Neural progenitor cell (in vitro differentiated cells): ENCODE results near the gene ILF3. TPM values are rescaled to one million over a fixed set of nuclear protein-coding genes. Genes with fewer than 3 reads are reported as not detected.
A peak's percentile ranks its signal among the peaks of the same experiment; 100 is the strongest.

Experiments
- DNase-seq: peaks from one replicate; pipeline ENCODE4 v3.0.0-alpha.2; 2016; ENCODE audit warnings: low spot score
- H2AFZ ChIP-seq: fragments of 200-600 bp; sonication (generic); replicated peaks from 2 replicates; pipeline ENCODE4 v1.6.1; 2016; ENCODE audit warnings: antibody characterized with exemption
- H3F3A ChIP-seq: fragments of 200-600 bp; sonication (generic); 2 replicates; pipeline ENCODE4 v1.6.1; 2016; ENCODE audit warnings: antibody characterized with exemption, low read depth
- H3K27ac ChIP-seq: fragments of 200-600 bp; sonication (generic); 2 replicates; pipeline ENCODE4 v1.5.1; 2016; ENCODE audit warnings: mild to moderate bottlenecking
- H3K27me3 ChIP-seq: fragments of 200-600 bp; sonication (generic); 2 replicates; pipeline ENCODE4 v1.6.1; 2016; ENCODE audit warnings: mild to moderate bottlenecking, moderate library complexity
- H3K36me3 ChIP-seq: fragments of 200-600 bp; sonication (generic); 2 replicates; pipeline ENCODE4 v1.5.1; 2016
- H3K4me1 ChIP-seq: fragments of 200-600 bp; sonication (generic); 2 replicates; pipeline ENCODE4 v1.6.1; 2016; ENCODE audit warnings: mixed run types
- H3K4me2 ChIP-seq: fragments of 200-600 bp; sonication (generic); 2 replicates; pipeline ENCODE4 v1.6.1; 2016
- H3K4me3 ChIP-seq: fragments of 200-600 bp; sonication (generic); 2 replicates; pipeline ENCODE4 v1.5.1; 2016
- H3K79me2 ChIP-seq: fragments of 200-600 bp; sonication (generic); 2 replicates; pipeline ENCODE4 v1.6.1; 2016; ENCODE audit warnings: low read depth
- H3K9ac ChIP-seq: fragments of 200-600 bp; sonication (generic); 2 replicates; pipeline ENCODE4 v1.6.1; 2016
- H3K9me3 ChIP-seq: fragments of 200-600 bp; sonication (generic); 2 replicates; pipeline ENCODE4 v1.5.1; 2016; ENCODE audit warnings: low read depth
- H4K20me1 ChIP-seq: fragments of 200-600 bp; sonication (generic); 2 replicates; pipeline ENCODE4 v1.6.1; 2016; ENCODE audit warnings: low read depth
- H3K27ac Mint-ChIP-seq: 3 replicates; pipeline ENCODE4 v1.8.0; 2021; ENCODE audit warnings: mixed read lengths
- H3K27me3 Mint-ChIP-seq: 2 replicates; pipeline ENCODE4 v1.8.0; 2022; ENCODE audit warnings: low read depth, mild to moderate bottlenecking, inconsistent platforms, moderate library complexity, mixed read lengths; ENCODE audit not compliant: insufficient read depth
- H3K36me3 Mint-ChIP-seq: 3 replicates; pipeline ENCODE4 v1.8.0; 2021; ENCODE audit warnings: mixed read lengths
- H3K4me1 Mint-ChIP-seq: 3 replicates; pipeline ENCODE4 v1.8.0; 2021; ENCODE audit warnings: mixed read lengths
- H3K4me3 Mint-ChIP-seq: 3 replicates; pipeline ENCODE4 v1.8.0; 2021; ENCODE audit warnings: mild to moderate bottlenecking, moderate library complexity, mixed read lengths
- H3K9me3 Mint-ChIP-seq: 3 replicates; pipeline ENCODE4 v1.8.0; 2020; ENCODE audit warnings: mixed read lengths
- EZH2 ChIP-seq: fragments of 200-600 bp; sonication (generic); IDR thresholded peaks from 2 replicates; pipeline ENCODE4 v1.6.1; 2017; ENCODE audit warnings: antibody characterized with exemption, mild to moderate bottlenecking, moderate library complexity
- EZH2phosphoT487 ChIP-seq: fragments of 200-600 bp; sonication (generic); IDR thresholded peaks from 2 replicates; pipeline ENCODE4 v1.6.1; 2017; ENCODE audit warnings: antibody characterized with exemption
- total RNA-seq: library from RNA; depleted of rRNA; stranded (reverse); fragments of >200 nt; gene quantifications from 2 replicates; pipeline ENCODE4 v1.2.3, GENCODE V29; 2015; ENCODE audit warnings: low replicate concordance
- TF ChIP-seq, protein P1 (sequence below): fragments of 200-600 bp; sonication (generic); IDR thresholded peaks from 2 replicates; pipeline ENCODE4 v1.5.1; 2017; ENCODE audit warnings: antibody characterized with exemption, mild to moderate bottlenecking

Gene ILF3
- total RNA-seq, 1 donor from 2014 or later, result 477 TPM

DNA sequence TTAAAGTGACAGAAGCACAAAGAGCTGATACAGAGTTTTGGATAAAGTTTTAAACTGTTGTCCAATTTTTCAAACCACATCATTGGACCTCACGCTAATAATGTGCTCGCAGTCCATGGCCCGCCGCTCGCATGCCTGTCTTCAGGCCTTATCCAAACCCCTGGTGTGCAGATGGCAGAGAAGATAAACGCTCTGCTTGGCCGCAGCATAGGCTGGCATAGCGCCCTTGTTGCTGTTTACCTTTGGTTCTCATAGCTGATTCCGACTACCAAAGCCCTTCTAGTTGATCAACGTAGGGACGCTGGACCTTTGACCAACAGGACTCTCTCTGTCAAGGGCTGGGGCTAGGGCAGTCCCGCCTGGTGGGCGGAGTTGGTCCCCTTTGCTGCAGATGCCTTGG, 23.6 kb downstream of the ILF3 start:
- H3K36me3 ChIP-seq, result peaks cover 24% of the 10 kb centered on the region
- H3F3A ChIP-seq, result peaks cover 48% of the 10 kb centered on the region
- H3K4me1 ChIP-seq, result no peaks in the 10 kb centered on the region
- no peak overlapping the region for H2AFZ ChIP-seq
- H4K20me1 ChIP-seq, result peaks cover 99% of the 10 kb centered on the region
- H3K9ac ChIP-seq, result no peak overlapping the region
- H3K36me3 Mint-ChIP-seq, result peaks cover 33% of the 10 kb centered on the region
- no peaks in the 10 kb centered on the region for H3K27me3 ChIP-seq
- no peak for TF ChIP-seq EZH2phosphoT487
- TF ChIP-seq EZH2, result no peak
- TF ChIP-seq, protein P1, sequence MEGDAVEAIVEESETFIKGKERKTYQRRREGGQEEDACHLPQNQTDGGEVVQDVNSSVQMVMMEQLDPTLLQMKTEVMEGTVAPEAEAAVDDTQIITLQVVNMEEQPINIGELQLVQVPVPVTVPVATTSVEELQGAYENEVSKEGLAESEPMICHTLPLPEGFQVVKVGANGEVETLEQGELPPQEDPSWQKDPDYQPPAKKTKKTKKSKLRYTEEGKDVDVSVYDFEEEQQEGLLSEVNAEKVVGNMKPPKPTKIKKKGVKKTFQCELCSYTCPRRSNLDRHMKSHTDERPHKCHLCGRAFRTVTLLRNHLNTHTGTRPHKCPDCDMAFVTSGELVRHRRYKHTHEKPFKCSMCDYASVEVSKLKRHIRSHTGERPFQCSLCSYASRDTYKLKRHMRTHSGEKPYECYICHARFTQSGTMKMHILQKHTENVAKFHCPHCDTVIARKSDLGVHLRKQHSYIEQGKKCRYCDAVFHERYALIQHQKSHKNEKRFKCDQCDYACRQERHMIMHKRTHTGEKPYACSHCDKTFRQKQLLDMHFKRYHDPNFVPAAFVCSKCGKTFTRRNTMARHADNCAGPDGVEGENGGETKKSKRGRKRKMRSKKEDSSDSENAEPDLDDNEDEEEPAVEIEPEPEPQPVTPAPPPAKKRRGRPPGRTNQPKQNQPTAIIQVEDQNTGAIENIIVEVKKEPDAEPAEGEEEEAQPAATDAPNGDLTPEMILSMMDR, result no peak
- DNase-seq, result no peak
- peaks cover 100% of the 10 kb centered on the region for H3K79me2 ChIP-seq
- H3K4me3 ChIP-seq, result no peak overlapping the region
- no peaks in the 10 kb centered on the region for H3K9me3 ChIP-seq
- H3K4me3 Mint-ChIP-seq, result no peak overlapping the region
- no peaks in the 10 kb centered on the region for H3K4me1 Mint-ChIP-seq
- no peak overlapping the region for H3K4me2 ChIP-seq
- no peak overlapping the region for H3K27ac Mint-ChIP-seq
- no peak overlapping the region for H3K27ac ChIP-seq
- H3K27me3 Mint-ChIP-seq, result peaks cover 3% of the 10 kb centered on the region
- no peaks in the 10 kb centered on the region for H3K9me3 Mint-ChIP-seq

DNA sequence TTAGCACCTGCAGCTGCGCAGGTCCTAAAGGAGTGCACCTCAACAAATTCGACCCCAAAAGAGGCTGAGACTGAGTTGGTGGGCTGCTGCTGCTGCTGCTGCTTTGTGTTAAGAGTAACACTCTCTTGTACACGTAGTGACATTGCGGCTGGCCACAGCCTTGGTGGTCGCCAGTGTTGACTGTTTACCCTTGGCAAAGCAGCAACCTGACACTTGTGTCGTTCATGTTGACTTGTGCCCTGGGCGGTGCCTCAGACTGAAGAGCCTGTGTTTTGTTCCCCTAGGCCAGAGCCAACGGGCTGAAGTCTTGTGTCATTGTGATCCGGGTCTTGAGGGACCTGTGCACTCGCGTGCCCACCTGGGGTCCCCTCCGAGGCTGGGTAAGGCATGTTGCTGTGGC, 24.7 kb downstream of the ILF3 start:
- Histone ChIP-seq H3K9ac (no peak overlapping the region), H3F3A (peaks cover 51% of the 10 kb centered on the region), H3K4me2 (no peak overlapping the region), H3K4me3 (no peak overlapping the region), H3K79me2 (peaks cover 100% of the 10 kb centered on the region), H3K9me3 (no peaks in the 10 kb centered on the region), H3K4me1 (no peaks in the 10 kb centered on the region), H3K27me3 (no peaks in the 10 kb centered on the region), H4K20me1 (peaks cover 99% of the 10 kb centered on the region), H3K36me3 (peaks cover 24% of the 10 kb centered on the region), H3K27ac (no peak overlapping the region), H2AFZ (no peak overlapping the region)
- Mint-ChIP-seq H3K9me3 (no peaks in the 10 kb centered on the region), H3K27ac (no peak overlapping the region), H3K27me3 (peaks cover 3% of the 10 kb centered on the region), H3K4me1 (no peaks in the 10 kb centered on the region), H3K36me3 (peaks cover 28% of the 10 kb centered on the region), H3K4me3 (no peak overlapping the region)
- TF ChIP-seq, protein P1, result no peak
- TF ChIP-seq EZH2 (no peak), EZH2phosphoT487 (no peak)
- DNase-seq, result no peak

GRCh38 chr19:10679743-10680142, 25.6 kb downstream of the ILF3 start:
- H3K4me1 ChIP-seq, result no peaks in the 10 kb centered on the region
- H4K20me1 ChIP-seq, result peaks cover 99% of the 10 kb centered on the region
- Mint-ChIP-seq H3K4me3 (no peak overlapping the region), H3K27me3 (peaks cover 3% of the 10 kb centered on the region), H3K9me3 (no peaks in the 10 kb centered on the region), H3K4me1 (no peaks in the 10 kb centered on the region), H3K27ac (no peak overlapping the region), H3K36me3 (peaks cover 33% of the 10 kb centered on the region)
- no peak overlapping the region for H3K27ac ChIP-seq
- TF ChIP-seq EZH2phosphoT487, result no peak
- no peaks in the 10 kb centered on the region for H3K9me3 ChIP-seq
- peaks cover 53% of the 10 kb centered on the region for H3F3A ChIP-seq
- no peak overlapping the region for H3K4me3 ChIP-seq
- peaks cover 30% of the 10 kb centered on the region for H3K36me3 ChIP-seq
- no peaks in the 10 kb centered on the region for H3K27me3 ChIP-seq
- H3K9ac ChIP-seq, result no peak overlapping the region
- no peak for DNase-seq
- H3K4me2 ChIP-seq, result no peak overlapping the region
- peaks cover 100% of the 10 kb centered on the region for H3K79me2 ChIP-seq
- no peak overlapping the region for H2AFZ ChIP-seq

- DNase-seq, result no peak
- Mint-ChIP-seq H3K4me3 (no peak overlapping the region), H3K27me3 (peaks cover 3% of the 10 kb centered on the region), H3K4me1 (no peaks in the 10 kb centered on the region), H3K9me3 (no peaks in the 10 kb centered on the region), H3K27ac (no peak overlapping the region), H3K36me3 (peaks cover 32% of the 10 kb centered on the region)
- Histone ChIP-seq H3F3A (peaks cover 51% of the 10 kb centered on the region), H3K9ac (no peak overlapping the region), H3K36me3 (peaks cover 30% of the 10 kb centered on the region), H2AFZ (no peak overlapping the region), H3K4me3 (no peak overlapping the region), H3K9me3 (no peaks in the 10 kb centered on the region), H4K20me1 (peaks cover 99% of the 10 kb centered on the region), H3K4me1 (no peaks in the 10 kb centered on the region), H3K79me2 (peaks cover 100% of the 10 kb centered on the region), H3K27me3 (no peaks in the 10 kb centered on the region), H3K4me2 (no peak overlapping the region), H3K27ac (peak overlapping the region; percentile 53)
- TF ChIP-seq EZH2phosphoT487 (no peak), EZH2 (no peak)
- TF ChIP-seq, protein P1, result no peak
These were observed 26.5 kb downstream of the ILF3 start for GRCh38 chr19:10680545-10681135.
